Stimulated activated CD4-positive, alpha-beta T cell treated with anti-CD3 and anti-CD28 coated beads, Interleukin-15, amount 100 ng/mL, for 24 hours (primary cell): Measurements from ENCODE around the gene FAT1.

ENCODE experiments used
- DNase-seq: peaks from one replicate; pipeline ENCODE4 v3.0.0-alpha.2; 2020

The FAT1 gene

GRCh38 chr4:186724058-186724863, 605 bp upstream of the FAT1 start:
- no peak for DNase-seq

GRCh38 chr4:186722796-186723291, 812 bp downstream of the FAT1 start:
- DNase-seq: no peak

- DNase-seq: peak; percentile 9
Measured at GRCh38 chr4:186719925-186720694, 3.5 kb downstream of the FAT1 start.

- no peak for DNase-seq
Measured at GRCh38 chr4:186717556-186717955, 6.1 kb downstream of the FAT1 start.

GRCh38 chr4:186715077-186715476, 8.6 kb downstream of the FAT1 start:
- no peak for DNase-seq

- no peak for DNase-seq
Measured at GRCh38 chr4:186714006-186714675, 9.5 kb downstream of the FAT1 start.

GRCh38 chr4:186712690-186713089, 11.0 kb downstream of the FAT1 start:
- DNase-seq: no peak

- no peak for DNase-seq
Measured at GRCh38 chr4:186710521-186711119, 13.0 kb downstream of the FAT1 start.

- no peak for DNase-seq
Measured at GRCh38 chr4:186709517-186709916, 14.1 kb downstream of the FAT1 start.

- no peak for DNase-seq
Measured at GRCh38 chr4:186708554-186708953, 15.1 kb downstream of the FAT1 start.

- no peak for DNase-seq
Measured at GRCh38 chr4:186707996-186708395, 15.7 kb downstream of the FAT1 start.

- DNase-seq: no peak
Measured at GRCh38 chr4:186707574-186707973, 16.1 kb downstream of the FAT1 start.

- DNase-seq: no peak
Measured at GRCh38 chr4:186704057-186704456, 19.6 kb downstream of the FAT1 start.

GRCh38 chr4:186703510-186703909, 20.1 kb downstream of the FAT1 start:
- DNase-seq: no peak

- DNase-seq: no peak
Measured at GRCh38 chr4:186702940-186703339, 20.7 kb downstream of the FAT1 start.

GRCh38 chr4:186702297-186702696, 21.4 kb downstream of the FAT1 start:
- no peak for DNase-seq

- DNase-seq: no peak
Measured at GRCh38 chr4:186701788-186702187, 21.9 kb downstream of the FAT1 start.

GRCh38 chr4:186701273-186701672, 22.4 kb downstream of the FAT1 start:
- DNase-seq: no peak

GRCh38 chr4:186700746-186701145, 22.9 kb downstream of the FAT1 start:
- DNase-seq: no peak

- no peak for DNase-seq
Measured at GRCh38 chr4:186699881-186700397, 23.7 kb downstream of the FAT1 start.

GRCh38 chr4:186699298-186699697, 24.4 kb downstream of the FAT1 start:
- DNase-seq: no peak

GRCh38 chr4:186698525-186698924, 25.1 kb downstream of the FAT1 start:
- DNase-seq: no peak

- DNase-seq: no peak
Measured at GRCh38 chr4:186698028-186698427, 25.6 kb downstream of the FAT1 start.
